GM20431 (cell line): ENCODE results near the gene ACSS3.

ENCODE experiments used
- in situ Hi-C: fragments of 300-500 bp; cut with MseI, MboI; formaldehyde crosslinking; loops from one replicate; pipeline ENCODE4 v1.15.0; 2020; ENCODE audit warnings: low sequenced_read_pairs; ENCODE audit not compliant: unreplicated experiment

Gene ACSS3

DNA sequence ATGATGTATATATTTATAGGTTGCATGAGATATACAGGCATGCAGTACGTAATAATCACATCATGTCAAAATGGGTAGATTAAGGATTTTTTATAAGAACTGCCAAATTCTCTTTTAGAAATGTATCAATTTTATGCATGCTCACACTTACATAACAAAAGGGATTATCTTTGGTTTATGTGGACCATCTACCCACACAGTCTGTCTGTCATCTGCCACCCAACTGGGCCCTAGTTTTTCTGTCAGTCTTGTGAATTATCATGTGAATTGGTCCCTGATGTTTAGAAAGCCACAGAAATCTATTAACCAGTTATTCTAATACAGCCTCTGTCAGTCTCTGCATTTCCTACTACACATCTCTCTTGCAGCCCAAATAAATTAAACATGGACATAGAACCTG is 133.4 kb downstream of the ACSS3 start:
- in situ Hi-C loops, result no loop called here

DNA sequence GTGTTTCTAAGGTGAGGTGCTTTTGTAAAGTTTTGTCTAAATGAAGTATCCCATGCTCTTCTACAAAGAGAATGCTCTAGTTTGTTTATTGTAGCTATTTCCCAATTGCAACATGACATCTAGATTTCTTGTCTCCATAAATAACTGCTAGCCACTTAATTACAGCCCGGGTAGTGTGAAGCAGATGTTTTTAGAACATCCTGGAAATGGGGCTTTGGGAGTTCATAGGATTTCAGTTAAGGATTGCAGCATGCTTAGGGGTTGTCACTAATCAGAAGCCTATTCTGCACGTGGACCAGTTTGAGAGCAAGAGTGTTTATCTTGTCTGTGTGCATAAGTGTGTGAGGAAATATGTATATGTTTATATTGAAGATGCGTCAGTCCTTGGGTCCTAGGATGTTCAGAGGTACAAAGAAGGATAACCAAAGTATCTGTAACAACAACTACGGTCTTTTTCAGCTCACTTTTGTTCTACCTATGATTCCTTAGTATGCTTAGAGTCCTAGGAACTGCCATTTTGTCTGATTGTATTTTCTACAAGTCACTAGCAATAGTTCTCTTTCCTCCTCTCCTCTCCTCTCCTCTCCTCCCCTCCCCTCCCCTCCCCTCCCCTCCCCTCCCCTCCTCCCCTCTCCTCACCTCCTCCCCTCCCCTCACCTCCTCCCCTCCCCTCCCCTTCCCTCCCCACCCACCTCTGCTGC is 135.3 kb downstream of the ACSS3 start:
- in situ Hi-C loops, result no loop called here

DNA sequence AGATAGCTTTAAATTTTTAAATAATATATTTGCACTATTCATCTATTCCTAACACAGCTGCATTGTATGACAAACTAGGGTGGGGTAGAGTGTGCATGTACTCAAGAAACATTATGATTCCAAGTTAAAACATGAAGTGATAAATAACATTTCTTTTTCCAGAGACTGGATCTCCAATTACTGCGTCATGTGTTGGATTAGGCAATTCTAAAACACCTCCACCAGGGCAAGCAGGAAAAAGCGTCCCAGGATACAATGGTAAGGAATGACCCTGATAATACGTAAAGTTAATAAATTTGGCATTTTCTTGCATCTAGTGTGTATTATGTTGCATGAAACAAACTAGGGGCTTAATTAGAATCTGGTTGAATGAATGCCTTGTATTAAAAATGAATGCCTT is 138.9 kb downstream of the ACSS3 start:
- in situ Hi-C loops, result no loop called here

DNA sequence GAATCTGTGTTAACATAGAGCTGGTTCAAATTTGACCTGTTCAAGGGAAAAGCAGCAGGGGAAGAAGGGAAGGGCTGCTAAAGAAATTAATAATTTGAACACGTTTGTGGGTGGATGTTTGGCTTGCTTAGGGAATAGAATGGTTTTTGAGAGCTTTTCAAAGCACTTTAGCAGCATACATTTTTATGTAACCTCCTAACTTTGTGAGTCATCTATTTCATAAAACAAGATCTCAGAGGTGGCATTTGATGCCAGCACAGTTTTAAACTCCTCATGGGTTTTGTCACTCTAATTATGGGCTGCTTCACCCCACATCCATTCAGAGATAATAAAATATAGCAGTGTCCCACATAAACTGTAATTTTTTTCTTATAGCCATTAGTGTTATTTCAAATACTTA is 143.8 kb downstream of the ACSS3 start:
- in situ Hi-C loops, result no loop called here

DNA sequence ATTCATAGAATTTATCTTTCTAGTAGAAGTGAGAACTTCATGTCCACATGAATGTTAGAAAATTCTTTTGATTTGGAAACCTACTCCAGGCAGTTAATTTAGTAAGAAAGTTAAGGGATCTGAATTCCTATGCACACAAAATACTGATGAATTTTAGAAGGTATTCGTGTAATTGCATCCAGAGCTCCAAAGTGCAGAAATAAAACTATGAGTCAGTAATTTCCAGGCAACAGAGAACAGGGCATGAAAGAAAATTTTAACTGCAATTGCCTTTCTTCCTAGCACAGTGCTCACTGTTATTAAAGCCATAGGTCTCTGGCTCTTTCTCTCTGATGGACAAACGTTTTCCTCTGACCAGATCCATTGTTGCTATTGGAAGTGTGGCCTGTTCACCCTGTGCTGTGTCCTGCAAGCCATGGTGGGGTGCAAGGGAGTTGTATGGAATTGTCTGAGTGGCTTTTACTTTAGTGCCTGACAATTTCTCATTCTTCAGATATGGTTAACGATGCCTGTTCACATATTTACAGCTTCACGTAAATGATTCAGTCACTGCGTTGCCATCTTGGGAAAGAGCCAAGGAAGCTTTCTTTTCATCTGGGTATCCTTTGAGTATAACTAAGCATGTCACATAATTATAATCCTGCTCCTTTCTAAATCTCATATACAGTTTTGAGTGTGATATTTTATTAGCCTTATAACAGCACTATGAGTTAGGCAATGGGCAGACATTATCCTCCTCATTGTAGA is 145.1 kb downstream of the ACSS3 start:
- in situ Hi-C loops, result no loop called here

DNA sequence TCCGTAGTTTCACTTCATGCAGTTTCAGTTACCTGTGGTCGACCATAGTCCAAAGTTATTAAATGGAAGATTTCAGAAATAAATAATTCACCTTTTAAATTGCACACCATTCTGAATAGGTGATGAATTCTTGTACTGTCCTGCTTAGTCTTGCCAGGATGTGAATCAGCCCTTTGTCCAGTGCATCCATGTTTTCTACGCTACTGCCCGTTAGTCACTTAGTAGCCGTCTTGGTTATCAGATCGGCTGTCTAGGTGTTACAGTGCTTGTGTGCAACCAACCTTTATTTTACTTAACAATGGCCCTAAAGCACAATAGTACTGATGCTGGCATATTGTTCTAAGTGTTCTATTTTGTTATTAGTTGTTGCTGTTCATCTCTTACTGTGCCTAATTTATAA is 146.7 kb downstream of the ACSS3 start:
- in situ Hi-C loops, result no loop called here

DNA sequence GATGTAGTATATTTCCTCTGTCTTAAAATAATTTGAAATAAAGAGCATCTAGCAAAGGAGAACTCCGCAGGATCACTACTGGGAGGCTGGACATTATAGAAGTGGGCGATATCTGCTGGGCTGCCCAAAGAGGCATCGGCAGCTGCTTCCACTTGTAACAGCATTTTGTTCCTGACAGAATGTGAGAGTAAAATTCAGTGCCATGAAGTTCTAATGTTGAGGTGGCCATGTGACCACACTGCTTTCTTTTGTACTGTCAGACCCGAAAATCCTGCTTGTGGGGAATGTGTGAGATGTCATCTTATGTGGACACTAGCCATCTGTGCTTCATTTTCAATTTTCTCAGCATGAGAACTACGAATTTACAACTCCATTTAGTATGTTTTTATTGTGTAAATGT is 151.9 kb downstream of the ACSS3 start:
- in situ Hi-C loops, result no loop called here

DNA sequence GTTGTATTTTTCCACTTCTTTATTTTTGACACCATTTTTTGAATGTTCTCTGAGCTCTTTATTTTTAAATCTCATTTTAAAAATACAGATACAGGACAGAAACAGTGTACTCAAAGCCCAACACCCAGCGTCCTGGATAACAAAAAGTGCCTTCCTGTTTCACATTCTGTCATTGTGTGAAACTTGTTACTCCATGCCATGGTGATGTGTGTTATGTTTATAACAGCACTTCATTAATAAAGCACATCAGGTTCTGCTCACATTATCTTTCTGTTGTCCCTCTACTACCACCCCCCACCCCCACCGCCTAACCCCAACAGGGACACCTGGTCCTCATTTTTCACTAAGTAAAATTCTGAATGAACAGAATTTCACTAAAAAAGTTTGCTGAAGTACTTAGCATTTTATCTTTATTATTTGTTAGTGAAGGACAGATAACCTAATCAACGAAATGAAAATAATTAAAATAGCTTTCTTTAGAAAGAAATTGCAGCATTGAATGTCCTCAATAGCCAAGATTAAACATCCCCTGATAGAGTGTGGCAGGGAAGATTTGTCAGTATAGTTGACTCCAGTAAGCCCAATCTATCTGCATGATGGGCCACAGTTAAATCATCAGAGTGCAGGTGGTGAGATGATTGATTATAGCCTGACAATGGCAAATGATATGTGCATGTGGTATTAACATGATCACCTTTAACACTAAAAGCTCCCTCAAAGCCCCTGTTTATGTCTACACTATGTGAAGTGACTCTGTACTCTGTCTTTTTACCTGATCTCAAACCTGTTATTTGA is 153.9 kb downstream of the ACSS3 start:
- in situ Hi-C loops, result no loop called here

DNA sequence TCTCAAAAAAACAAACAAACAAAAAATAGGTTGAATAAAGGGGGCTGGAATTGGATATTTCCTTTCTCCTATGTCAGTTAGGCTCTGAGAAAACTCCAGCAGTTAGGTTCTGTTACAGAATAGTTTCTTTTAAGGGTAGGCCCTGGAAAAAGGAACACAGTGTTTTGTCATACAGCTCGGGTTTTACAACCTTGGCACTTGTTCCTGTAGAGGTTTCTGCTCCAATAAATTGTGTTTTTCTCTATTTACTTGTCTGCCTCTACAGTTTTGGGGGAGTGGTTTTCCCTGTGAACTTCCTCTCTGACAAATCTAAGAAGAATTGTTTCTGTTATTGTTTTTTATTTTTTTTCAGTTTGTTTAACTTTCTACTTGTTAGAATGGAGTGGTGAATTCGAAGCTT is 167.6 kb downstream of the ACSS3 start:
- in situ Hi-C loops, result no loop called here

DNA sequence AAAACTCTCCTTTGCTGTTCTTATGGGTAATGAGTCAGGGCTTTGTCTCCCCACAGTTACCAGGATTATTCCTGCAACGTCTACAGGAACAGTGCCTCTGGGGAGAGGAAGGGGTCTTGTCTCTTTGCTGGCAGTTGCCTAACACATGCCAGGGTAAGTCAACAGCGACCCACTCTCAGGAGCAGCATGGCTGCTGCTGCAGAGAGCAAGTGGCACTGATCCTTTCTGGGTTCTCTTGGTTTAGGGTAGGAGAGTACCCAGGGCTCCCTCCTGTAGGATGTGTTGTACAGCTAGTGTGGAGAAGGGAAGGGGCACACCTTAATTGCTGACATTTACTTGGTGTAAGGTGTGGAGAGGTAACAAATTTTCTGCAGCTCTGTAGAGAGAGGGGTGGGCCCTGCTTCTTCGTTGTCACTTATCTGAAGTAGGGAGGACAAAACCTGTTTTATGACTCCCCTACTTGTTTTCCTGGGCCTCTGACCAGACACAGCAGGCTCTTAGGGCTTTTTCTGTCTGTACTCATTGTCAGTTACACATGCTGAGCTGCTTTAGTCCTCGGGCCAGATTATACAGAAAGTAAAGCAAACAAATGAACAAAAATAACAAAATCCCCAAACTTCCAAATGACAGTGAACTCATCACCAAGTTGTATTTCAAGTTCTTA is 168.2 kb downstream of the ACSS3 start:
- in situ Hi-C loops, result no loop called here

DNA sequence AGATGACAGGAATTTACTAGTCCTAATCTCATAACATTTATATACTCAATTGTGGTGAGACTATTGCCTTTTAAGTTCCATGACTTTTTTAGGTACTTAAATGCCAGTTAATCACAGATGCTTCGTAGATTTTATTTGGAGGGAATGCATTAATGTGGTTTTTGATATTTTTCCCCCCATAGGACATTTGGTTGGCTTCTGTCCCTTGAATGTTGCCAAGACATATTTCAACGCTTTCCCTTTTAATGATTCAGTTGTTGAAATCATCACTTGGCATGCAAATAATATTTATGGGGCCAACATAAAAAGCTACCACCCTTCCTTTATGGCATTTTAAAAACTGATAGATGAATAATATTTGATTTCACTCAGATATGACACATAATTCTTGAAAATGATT is 172.1 kb downstream of the ACSS3 start:
- in situ Hi-C loops, result no loop called here

DNA sequence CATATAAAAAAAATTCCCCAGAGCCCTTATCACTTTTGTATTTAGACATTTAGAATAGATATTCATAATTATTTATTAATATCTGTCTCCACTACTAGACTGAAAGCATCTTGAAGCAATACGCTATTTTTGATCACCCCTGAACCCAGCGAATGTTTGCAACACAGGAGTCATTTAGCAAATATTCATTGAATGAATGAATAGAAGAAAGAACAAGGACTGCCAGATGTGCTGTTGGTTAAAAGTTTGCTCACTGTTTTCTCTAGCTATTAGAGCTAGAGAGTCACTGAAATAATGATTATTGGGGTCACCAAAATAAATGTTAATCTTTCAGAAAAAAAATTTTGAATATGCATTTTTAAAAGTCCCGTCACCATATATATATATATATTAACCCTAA is 174.3 kb downstream of the ACSS3 start:
- in situ Hi-C loops, result no loop called here

DNA sequence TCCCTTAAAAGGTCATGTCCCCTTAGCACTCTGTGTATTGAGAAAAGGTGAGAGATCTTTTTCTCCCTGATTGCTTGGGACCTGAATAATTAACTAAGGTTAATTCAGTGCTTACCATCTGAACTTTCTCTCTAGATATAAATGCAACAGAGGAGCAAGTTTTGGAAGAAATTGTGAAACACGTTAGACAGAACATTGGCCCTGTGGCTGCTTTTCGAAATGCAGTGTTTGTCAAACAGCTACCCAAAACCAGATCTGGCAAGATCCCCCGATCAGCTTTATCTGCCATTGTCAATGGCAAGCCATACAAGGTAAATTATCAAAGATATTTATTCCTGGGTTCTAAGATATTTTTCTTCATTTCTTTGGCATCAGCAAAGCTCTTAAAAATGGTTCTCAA is 175.5 kb downstream of the ACSS3 start:
- in situ Hi-C loops, result no loop called here

DNA sequence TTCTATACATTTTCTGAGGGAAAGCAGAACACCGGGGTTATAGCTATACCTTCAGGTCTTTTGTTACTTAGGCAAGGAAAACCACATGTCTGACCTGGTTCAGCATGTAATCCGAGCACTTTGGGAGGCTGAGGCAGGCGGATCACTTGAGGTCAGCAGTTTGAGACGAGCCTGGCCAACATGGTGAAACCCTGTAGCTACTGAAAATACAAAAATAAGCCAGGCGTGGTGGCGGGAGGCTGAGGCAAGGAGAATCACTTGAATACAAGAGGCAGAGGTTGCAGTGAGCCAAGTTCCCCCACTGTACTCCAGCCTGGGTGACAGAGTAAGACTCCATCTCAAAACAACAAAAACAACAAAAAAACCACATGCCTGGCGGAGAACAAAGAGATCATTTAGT is 177.6 kb downstream of the ACSS3 start:
- in situ Hi-C loops, result no loop called here

DNA sequence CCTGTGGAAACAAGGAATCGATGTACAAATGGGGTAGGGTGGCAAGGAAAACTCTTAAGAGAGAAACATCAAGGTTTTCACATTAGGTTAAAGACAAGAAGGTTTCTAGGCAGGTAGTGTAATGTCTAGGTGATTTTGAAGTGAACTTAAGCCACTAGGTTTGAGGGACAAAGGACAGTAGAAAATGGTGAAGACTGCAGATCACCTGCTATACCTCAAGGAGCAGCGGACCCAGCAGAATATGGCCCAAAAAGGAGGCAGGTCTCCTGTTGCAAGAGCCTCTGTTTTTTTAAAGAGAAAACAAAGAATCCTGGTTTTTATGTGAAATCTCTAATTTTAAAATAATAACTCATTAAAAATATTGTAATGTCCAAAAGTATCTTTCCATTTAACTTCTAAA is 178.1 kb downstream of the ACSS3 start:
- in situ Hi-C loops, result no loop called here

DNA sequence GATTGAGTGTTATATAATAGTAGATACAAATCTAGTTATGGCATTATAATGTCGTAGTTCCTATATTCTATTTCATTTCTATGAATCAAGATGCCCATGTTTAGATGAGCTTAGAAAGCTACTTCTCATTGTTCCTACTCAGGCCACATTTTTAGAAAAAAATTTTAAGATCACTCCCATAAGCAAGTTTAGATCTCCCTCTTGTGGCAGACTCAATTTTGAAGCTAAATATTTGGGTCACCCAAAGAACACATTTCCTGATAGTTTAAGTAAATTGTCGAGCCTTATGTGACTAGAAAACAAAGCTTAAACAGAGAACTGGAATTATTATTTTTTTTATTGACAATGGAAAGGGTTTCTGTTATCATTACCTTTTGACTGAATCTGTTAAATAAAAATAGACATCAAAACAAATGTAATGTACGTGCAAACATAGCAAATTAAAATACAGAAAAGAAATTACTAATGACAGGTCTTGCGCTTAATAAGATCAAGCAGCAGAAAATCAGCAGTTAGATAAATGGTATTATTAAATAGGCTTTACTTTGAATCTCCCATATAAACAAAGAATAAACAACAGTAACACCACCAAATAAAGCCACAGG is 180.2 kb downstream of the ACSS3 start:
- in situ Hi-C loops, result no loop called here

DNA sequence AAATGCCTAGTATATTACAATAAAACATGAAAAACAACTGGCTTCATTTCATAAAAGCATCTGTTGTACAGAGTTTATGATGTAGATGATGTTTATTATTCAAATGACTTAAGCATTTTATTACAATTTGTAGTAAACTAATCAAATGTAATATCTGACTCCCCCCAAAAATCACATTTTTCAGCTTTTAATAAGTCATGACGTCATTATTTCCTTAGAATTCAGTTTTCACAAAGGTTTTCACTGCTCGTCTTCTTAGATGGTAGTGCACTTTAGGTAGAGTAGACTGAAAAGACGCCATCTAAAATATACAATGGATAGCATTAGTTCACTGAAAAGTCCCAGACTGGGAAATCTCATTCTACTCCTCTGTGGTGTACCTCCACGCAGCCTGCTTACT is 181.5 kb downstream of the ACSS3 start:
- in situ Hi-C loops, result no loop called here

DNA sequence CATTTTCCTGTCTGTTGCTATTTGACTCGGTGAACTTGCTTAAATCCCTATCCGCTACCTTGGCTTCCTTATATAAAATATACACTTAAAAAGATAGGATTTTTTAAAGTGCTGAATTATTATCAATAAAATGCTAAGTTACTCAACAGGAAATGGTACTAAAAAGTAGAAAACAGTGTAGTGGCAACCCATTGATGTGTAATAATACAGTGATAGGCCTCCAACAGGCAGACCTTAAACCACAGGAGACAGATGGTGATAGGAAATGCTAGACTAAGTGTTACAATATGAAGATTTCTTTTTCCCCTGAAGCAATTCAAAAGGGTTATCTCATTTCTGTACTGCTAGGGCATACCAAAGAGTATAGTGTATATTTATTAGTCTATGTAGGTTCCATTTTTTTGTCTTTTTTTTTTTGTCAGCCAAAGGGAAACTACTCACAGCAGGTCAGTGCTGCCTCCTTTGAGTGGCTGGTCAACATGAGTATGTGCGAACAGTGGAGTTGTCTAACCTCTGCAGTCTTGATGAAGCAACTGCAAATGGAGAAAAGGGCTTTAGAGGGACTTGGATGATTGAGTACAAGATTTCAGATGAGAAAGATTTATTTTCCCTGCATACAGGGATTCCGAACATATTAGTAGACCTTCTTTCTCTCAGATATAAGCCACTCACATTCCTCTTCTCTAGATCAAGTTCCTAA is 183.8 kb downstream of the ACSS3 start:
- in situ Hi-C loops, result no loop called here

DNA sequence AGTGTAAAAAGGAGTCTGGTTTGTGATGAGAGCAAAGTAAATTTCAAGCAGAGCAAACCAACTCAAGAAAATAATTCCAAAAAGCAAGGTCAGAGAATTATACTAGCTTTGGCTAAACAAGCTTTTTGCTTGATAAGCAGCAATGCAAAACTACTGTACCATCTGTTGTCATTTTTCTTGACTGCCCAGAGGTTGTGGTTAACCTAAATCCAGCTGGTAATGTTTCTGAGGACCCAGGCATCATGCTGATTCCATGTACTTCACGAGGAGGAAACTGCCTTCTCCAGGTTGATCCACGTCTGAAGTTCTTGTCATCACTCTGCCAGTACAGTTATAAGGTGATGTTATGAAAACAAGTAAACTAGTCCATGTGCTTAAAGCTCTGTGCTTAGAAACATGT is 185.2 kb downstream of the ACSS3 start:
- in situ Hi-C loops, result no loop called here

DNA sequence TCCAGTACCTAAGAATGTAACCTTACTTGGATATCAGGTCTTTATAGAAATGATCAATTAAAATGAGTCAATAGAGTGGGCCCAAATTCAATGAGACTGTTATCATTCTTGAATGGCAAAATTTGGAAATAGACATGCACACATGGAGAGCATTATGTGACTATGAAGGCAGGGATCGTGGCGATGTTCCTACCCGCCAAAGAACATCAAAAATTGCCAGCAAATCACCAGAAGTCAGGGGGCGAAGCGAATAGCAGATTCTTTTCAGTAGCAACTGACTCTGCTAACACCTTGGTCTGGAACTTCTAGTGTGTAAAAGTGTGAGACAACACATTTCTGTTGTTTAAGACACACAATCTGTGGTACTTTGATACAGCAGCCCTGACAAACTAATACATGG is 192.5 kb downstream of the ACSS3 start:
- in situ Hi-C loops, result no loop called here
